ENCODE measurements around the gene CALD1.

The CALD1 gene

GRCh38 chr7:134932707-134933370 lies 153.4 kb downstream of the CALD1 start:
- DNase-seq: no peak

- no peak for DNase-seq
Observed at GRCh38 chr7:134933460-134934068, 154.1 kb downstream of the CALD1 start.

- DNase-seq: no peak
Observed at GRCh38 chr7:134935701-134936100, 156.3 kb downstream of the CALD1 start.

- DNase-seq: no peak
Observed at GRCh38 chr7:134936893-134937510, 157.6 kb downstream of the CALD1 start.

- no peak for DNase-seq
Observed at GRCh38 chr7:134938141-134938540, 158.7 kb downstream of the CALD1 start.

GRCh38 chr7:134939136-134939535 lies 159.7 kb downstream of the CALD1 start:
- DNase-seq: no peak

GRCh38 chr7:134940729-134941128 lies 161.3 kb downstream of the CALD1 start:
- DNase-seq: no peak

- DNase-seq: no peak
Observed at GRCh38 chr7:134941185-134941900, 161.9 kb downstream of the CALD1 start.

GRCh38 chr7:134941952-134942351 lies 162.5 kb downstream of the CALD1 start:
- no peak for DNase-seq

- no peak for DNase-seq
Observed at GRCh38 chr7:134942690-134943466, 163.4 kb downstream of the CALD1 start.

GRCh38 chr7:134943785-134944400 lies 164.5 kb downstream of the CALD1 start:
- DNase-seq: no peak

GRCh38 chr7:134945691-134946090 lies 166.3 kb downstream of the CALD1 start:
- no peak for DNase-seq

GRCh38 chr7:134946260-134946659 lies 166.8 kb downstream of the CALD1 start:
- DNase-seq: no peak

GRCh38 chr7:134947329-134947728 lies 167.9 kb downstream of the CALD1 start:
- DNase-seq: no peak

- DNase-seq: no peak
Observed at GRCh38 chr7:134947831-134948230, 168.4 kb downstream of the CALD1 start.

- no peak for DNase-seq
Observed at GRCh38 chr7:134948246-134948645, 168.8 kb downstream of the CALD1 start.

- DNase-seq: no peak
Observed at GRCh38 chr7:134948736-134949135, 169.3 kb downstream of the CALD1 start.

- no peak for DNase-seq
Observed at GRCh38 chr7:134949171-134949570, 169.7 kb downstream of the CALD1 start.

- no peak for DNase-seq
Observed at GRCh38 chr7:134954197-134955082, 175.0 kb downstream of the CALD1 start.

GRCh38 chr7:134957005-134957404 lies 177.6 kb downstream of the CALD1 start:
- DNase-seq: no peak

GRCh38 chr7:134959810-134960209 lies 180.4 kb downstream of the CALD1 start:
- no peak for DNase-seq

Measured in 8988T (cell line).